ENCODE measurements around the gene FXYD6.

Gene FXYD6

GRCh38 chr11:117898059-117898458 lies 21.6 kb upstream of the FXYD6 start:
- no peak for TF ChIP-seq EZH2phosphoT487 (conservative IDR thresholded peaks at IDR 0.05; ENCODE audit: low read length)
- TF ChIP-seq, protein P1, sequence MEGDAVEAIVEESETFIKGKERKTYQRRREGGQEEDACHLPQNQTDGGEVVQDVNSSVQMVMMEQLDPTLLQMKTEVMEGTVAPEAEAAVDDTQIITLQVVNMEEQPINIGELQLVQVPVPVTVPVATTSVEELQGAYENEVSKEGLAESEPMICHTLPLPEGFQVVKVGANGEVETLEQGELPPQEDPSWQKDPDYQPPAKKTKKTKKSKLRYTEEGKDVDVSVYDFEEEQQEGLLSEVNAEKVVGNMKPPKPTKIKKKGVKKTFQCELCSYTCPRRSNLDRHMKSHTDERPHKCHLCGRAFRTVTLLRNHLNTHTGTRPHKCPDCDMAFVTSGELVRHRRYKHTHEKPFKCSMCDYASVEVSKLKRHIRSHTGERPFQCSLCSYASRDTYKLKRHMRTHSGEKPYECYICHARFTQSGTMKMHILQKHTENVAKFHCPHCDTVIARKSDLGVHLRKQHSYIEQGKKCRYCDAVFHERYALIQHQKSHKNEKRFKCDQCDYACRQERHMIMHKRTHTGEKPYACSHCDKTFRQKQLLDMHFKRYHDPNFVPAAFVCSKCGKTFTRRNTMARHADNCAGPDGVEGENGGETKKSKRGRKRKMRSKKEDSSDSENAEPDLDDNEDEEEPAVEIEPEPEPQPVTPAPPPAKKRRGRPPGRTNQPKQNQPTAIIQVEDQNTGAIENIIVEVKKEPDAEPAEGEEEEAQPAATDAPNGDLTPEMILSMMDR (IDR thresholded peaks at IDR 0.05; ENCODE audit: insufficient read depth, low read length, poor library complexity, severe bottlenecking): no peak
- Histone ChIP-seq H2AFZ (ENCODE audit: low read depth, low read length, severe bottlenecking) (no peak overlapping the region), H3K9ac (ENCODE audit: low read length) (no peak overlapping the region), H3K27ac (ENCODE audit: low read depth, low read length) (no peak overlapping the region), H3K4me2 (ENCODE audit: low read depth, low read length, poor library complexity, severe bottlenecking) (no peak overlapping the region), H3K36me3 (ENCODE audit: low read length) (no peaks in the 10 kb centered on the region), H3K79me2 (ENCODE audit: insufficient read depth, low read length) (no peaks in the 10 kb centered on the region), H3K9me2 (replicated peaks; ENCODE audit: insufficient read depth, low read length) (no peaks in the 10 kb centered on the region), H3K4me3 (ENCODE audit: insufficient read depth, low read length, poor library complexity, severe bottlenecking) (no peak overlapping the region), H4K20me1 (ENCODE audit: low read depth, low read length) (no peaks in the 10 kb centered on the region), H3K27me3 (ENCODE audit: low read length) (no peaks in the 10 kb centered on the region), H3K9me3 (ENCODE audit: insufficient read depth, low read length) (no peaks in the 10 kb centered on the region), H3F3A (ENCODE audit: insufficient read depth) (no peaks in the 10 kb centered on the region)

GRCh38 chr11:117892651-117893050 lies 16.2 kb upstream of the FXYD6 start:
- H3K27ac ChIP-seq (ENCODE audit: low read depth, low read length): no peak overlapping the region
- no peak for TF ChIP-seq EZH2phosphoT487 (conservative IDR thresholded peaks at IDR 0.05; ENCODE audit: low read length)
- TF ChIP-seq, protein P1 (IDR thresholded peaks at IDR 0.05; ENCODE audit: insufficient read depth, low read length, poor library complexity, severe bottlenecking): no peak
- H3K9ac ChIP-seq (ENCODE audit: low read length): no peak overlapping the region
- H4K20me1 ChIP-seq (ENCODE audit: low read depth, low read length): no peaks in the 10 kb centered on the region
- H3K27me3 ChIP-seq (ENCODE audit: low read length): no peaks in the 10 kb centered on the region; the same call in 1 of the 2 replicates
- H3F3A ChIP-seq (ENCODE audit: insufficient read depth): no peaks in the 10 kb centered on the region
- no peak overlapping the region for H3K4me3 ChIP-seq (ENCODE audit: insufficient read depth, low read length, poor library complexity, severe bottlenecking)
- no peak overlapping the region for H3K4me2 ChIP-seq (ENCODE audit: low read depth, low read length, poor library complexity, severe bottlenecking)
- no peaks in the 10 kb centered on the region for H3K79me2 ChIP-seq (ENCODE audit: insufficient read depth, low read length)
- no peaks in the 10 kb centered on the region for H3K9me3 ChIP-seq (ENCODE audit: insufficient read depth, low read length)
- H2AFZ ChIP-seq (ENCODE audit: low read depth, low read length, severe bottlenecking): no peak overlapping the region
- no peaks in the 10 kb centered on the region for H3K36me3 ChIP-seq (ENCODE audit: low read length)
- H3K9me2 ChIP-seq (replicated peaks; ENCODE audit: insufficient read depth, low read length): no peaks in the 10 kb centered on the region

- no peaks in the 10 kb centered on the region for H3K36me3 ChIP-seq (ENCODE audit: low read length)
- no peaks in the 10 kb centered on the region for H3K9me2 ChIP-seq (replicated peaks; ENCODE audit: insufficient read depth, low read length)
- H2AFZ ChIP-seq (ENCODE audit: low read depth, low read length, severe bottlenecking): no peak overlapping the region
- no peaks in the 10 kb centered on the region for H4K20me1 ChIP-seq (ENCODE audit: low read depth, low read length)
- H3F3A ChIP-seq (ENCODE audit: insufficient read depth): no peaks in the 10 kb centered on the region
- H3K9me3 ChIP-seq (ENCODE audit: insufficient read depth, low read length): no peaks in the 10 kb centered on the region
- no peaks in the 10 kb centered on the region; the same call in 1 of the 2 replicates for H3K27me3 ChIP-seq (ENCODE audit: low read length)
- no peaks in the 10 kb centered on the region for H3K79me2 ChIP-seq (ENCODE audit: insufficient read depth, low read length)
- no peak overlapping the region for H3K4me2 ChIP-seq (ENCODE audit: low read depth, low read length, poor library complexity, severe bottlenecking)
- no peak overlapping the region for H3K4me3 ChIP-seq (ENCODE audit: insufficient read depth, low read length, poor library complexity, severe bottlenecking)
- H3K27ac ChIP-seq (ENCODE audit: low read depth, low read length): no peak overlapping the region
- TF ChIP-seq, protein P1 (IDR thresholded peaks at IDR 0.05; ENCODE audit: insufficient read depth, low read length, poor library complexity, severe bottlenecking): no peak
- TF ChIP-seq EZH2phosphoT487 (conservative IDR thresholded peaks at IDR 0.05; ENCODE audit: low read length): no peak
- H3K9ac ChIP-seq (ENCODE audit: low read length): no peak overlapping the region
Measured at GRCh38 chr11:117891362-117891761, 14.9 kb upstream of the FXYD6 start.

Measured in SU-DHL-6 (cell line).